HepG2 (cell line): ENCODE measurements around the gene DNAJC30. TPM values are rescaled to one million over a fixed set of nuclear protein-coding genes. Genes with fewer than 3 reads are reported as not detected.
A peak's percentile ranks its signal among the peaks of the same experiment; 100 is the strongest.

ENCODE experiments used
- ATF7 ChIP-seq, 2 experiments: fragments of 450-650 bp in 1 of 2; sonication (generic) in 1 of 2; formaldehyde crosslinking in 1 of 2; IDR thresholded peaks; 2 replicates each; pipeline versions ENCODE4 v1.4.0 to v1.6.1; 2016 to 2020; ENCODE audit warnings: antibody characterized with exemption in 1 of 2, mild to moderate bottlenecking in 1 of 2, missing genetic modification reagents in 1 of 2
- CBX2 ChIP-seq, 2 experiments: fragments of 200-600 bp in 1 of 2; sonication (generic); formaldehyde crosslinking in 1 of 2; IDR thresholded peaks; 2 replicates each; pipeline versions ENCODE4 v1.7.0 to v1.8.1; 2018 to 2022; ENCODE audit warnings: low read depth in 2 of 2, low read length in 1 of 2, mild to moderate bottlenecking in 1 of 2, missing genetic modification reagents in 1 of 2
- DNMT3B ChIP-seq: conservative IDR thresholded peaks from 2 replicates; pipeline ENCODE4 v1.6.1; 2016; ENCODE audit warnings: missing biosample characterization, control low read depth
- EED ChIP-seq: sonication (generic); formaldehyde crosslinking; IDR thresholded peaks from 2 replicates; pipeline ENCODE4 v1.5.0; 2020; ENCODE audit warnings: mild to moderate bottlenecking, missing genetic modification reagents
- GATAD1 ChIP-seq: IDR thresholded peaks from 2 replicates; pipeline ENCODE4 v1.6.1; 2016; ENCODE audit warnings: missing genetic modification reagents, missing compliant biosample characterization
- GATAD2A ChIP-seq: IDR thresholded peaks from 2 replicates; pipeline ENCODE4 v1.6.1; 2016
- HMG20A ChIP-seq: IDR thresholded peaks from 2 replicates; pipeline ENCODE4 v1.6.1; 2016; ENCODE audit warnings: borderline replicate concordance
- KDM5B ChIP-seq: sonication (generic); formaldehyde crosslinking; IDR thresholded peaks from 2 replicates; pipeline ENCODE4 v1.4.0; 2020; ENCODE audit warnings: missing genetic modification reagents, mild to moderate bottlenecking, borderline replicate concordance
- PRMT3 ChIP-seq: sonication (generic); formaldehyde crosslinking; IDR thresholded peaks from 2 replicates; pipeline ENCODE4 v1.8.1; 2022; ENCODE audit warnings: low read depth, mild to moderate bottlenecking, moderate library complexity, missing genetic modification reagents, borderline replicate concordance
- PRPF4 ChIP-seq: fragments of 200-400 bp; formaldehyde crosslinking; IDR thresholded peaks from 2 replicates; pipeline ENCODE4 v1.6.1; 2016; ENCODE audit warnings: low read length, low read depth; ENCODE audit not compliant: poor library complexity, severe bottlenecking
- RBM22 ChIP-seq: fragments of 200-400 bp; formaldehyde crosslinking; optimal IDR thresholded peaks from 2 replicates; pipeline ENCODE3; 2017; ENCODE audit warnings: mild to moderate bottlenecking, low read length, moderate library complexity
- RFX1 ChIP-seq: fragments of 450-650 bp; IDR thresholded peaks from 2 replicates; pipeline ENCODE4 v1.6.1; 2017
- ZC3H4 ChIP-seq: sonication (generic); formaldehyde crosslinking; IDR thresholded peaks from 2 replicates; pipeline ENCODE4 v1.4.0; 2020; ENCODE audit warnings: missing genetic modification reagents, borderline replicate concordance
- ZFP37 ChIP-seq: sonication (generic); formaldehyde crosslinking; IDR thresholded peaks from 2 replicates; pipeline ENCODE4 v1.4.0; 2020; ENCODE audit warnings: missing genetic modification reagents, borderline replicate concordance
- ZFP62 ChIP-seq: sonication (generic); formaldehyde crosslinking; IDR thresholded peaks from 2 replicates; pipeline ENCODE4 v1.4.0; 2020; ENCODE audit warnings: missing genetic modification reagents
- ZMYM2 ChIP-seq: sonication (generic); formaldehyde crosslinking; IDR thresholded peaks from 2 replicates; pipeline ENCODE4 v1.8.0; 2022; ENCODE audit warnings: mild to moderate bottlenecking, missing genetic modification reagents
- ZNF432 ChIP-seq: sonication (generic); formaldehyde crosslinking; IDR thresholded peaks from 2 replicates; pipeline ENCODE4 v1.5.0; 2020; ENCODE audit warnings: missing genetic modification reagents, mild to moderate bottlenecking, borderline replicate concordance
- ZNF749 ChIP-seq: sonication (generic); formaldehyde crosslinking; IDR thresholded peaks from 2 replicates; pipeline ENCODE4 v1.8.0; 2022; ENCODE audit warnings: mild to moderate bottlenecking, missing genetic modification reagents, moderate library complexity, borderline replicate concordance
- polyA plus RNA-seq, 8 experiments: library from polyadenylated mRNA; depleted of rRNA in 3 of 8; stranded (reverse) in 7 of 8; unstranded in 1 of 8; fragments of >200 nt; fragmentation: Illumina TruSeq in 4 of 8; extraction: Trizol in 4 of 8; gene quantifications; 2 replicates each; pipeline versions ENCODE4 v1.2.1 to v1.2.3, GENCODE V29; 2011 to 2016; ENCODE audit warnings: low read depth in 4 of 8, missing spikeins in 1 of 8, mixed read lengths in 1 of 8; ENCODE audit not compliant: insufficient read depth in 1 of 8
- total RNA-seq, 5 experiments: library from RNA; depleted of rRNA; stranded (reverse); fragments of >200 nt; fragmentation: Illumina TruSeq; extraction: Trizol; gene quantifications; 2 replicates each; pipeline ENCODE4 v1.2.3, GENCODE V29; 2016; ENCODE audit warnings: low read depth in 1 of 5
- TF ChIP-seq, protein P1 (sequence below): sonication (generic); formaldehyde crosslinking; IDR thresholded peaks from 2 replicates; pipeline ENCODE4 v1.4.0; 2020; ENCODE audit warnings: missing genetic modification reagents, borderline replicate concordance
- TF ChIP-seq, protein P2 (sequence below): sonication (generic); formaldehyde crosslinking; IDR thresholded peaks from 2 replicates; pipeline ENCODE4 v1.5.0; 2020; ENCODE audit warnings: mild to moderate bottlenecking, missing genetic modification reagents
- TF ChIP-seq, protein P3 (sequence below): sonication (generic); formaldehyde crosslinking; IDR thresholded peaks from 2 replicates; pipeline ENCODE4 v1.4.0; 2020; ENCODE audit warnings: missing genetic modification reagents
- TF ChIP-seq, protein P4 (sequence below): conservative IDR thresholded peaks from 2 replicates; pipeline ENCODE4 v1.6.1; 2018; ENCODE audit warnings: missing genetic modification reagents

The DNAJC30 gene
- total and polyA plus RNA-seq, 2 of the 13 experiments (the other 11 are each of a cell fraction or from before 2014, with no cell fraction given): 3.3 to 3.8 TPM

DNA sequence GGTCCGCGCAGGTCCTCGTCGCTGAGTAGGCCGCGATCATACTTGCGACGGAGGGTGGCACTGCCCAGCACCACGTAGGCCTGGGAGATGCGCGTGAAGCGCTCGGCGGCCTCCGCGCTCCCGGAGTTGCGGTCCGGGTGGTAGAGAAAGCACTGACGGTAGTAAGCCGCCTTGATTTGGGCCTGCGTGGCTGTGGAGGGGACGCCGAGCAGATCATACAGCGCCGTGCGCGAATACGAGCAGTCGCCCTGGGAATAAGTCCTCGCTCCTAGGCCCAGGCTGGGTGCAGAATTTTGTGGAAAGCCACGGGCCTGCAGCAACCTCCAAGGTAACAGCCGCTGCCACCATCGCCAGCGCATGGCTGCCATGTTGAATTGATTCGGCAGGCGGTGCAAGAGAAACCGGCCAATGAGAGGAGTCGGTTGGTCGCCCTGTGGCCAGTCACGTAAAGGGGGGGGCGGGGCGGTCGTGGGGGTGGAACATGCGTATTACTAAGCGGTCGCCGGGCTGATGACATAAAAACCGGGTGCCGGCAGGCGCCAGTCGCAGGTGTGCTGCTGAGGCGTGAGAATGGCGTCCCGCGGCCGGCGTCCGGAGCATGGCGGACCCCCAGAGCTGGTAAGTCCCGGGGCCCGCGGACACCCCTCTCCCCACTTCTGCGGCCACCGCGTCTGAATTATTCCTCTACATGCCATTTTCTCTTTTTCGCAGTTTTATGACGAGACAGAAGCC is at the start of gene DNAJC30, which contains the start of gene BUD23 (continued):
- TF ChIP-seq ZFP37 (CRISPR knock-in tag): no peak
- TF ChIP-seq ZNF432 (CRISPR knock-in tag): no peak
- TF ChIP-seq, protein P1, sequence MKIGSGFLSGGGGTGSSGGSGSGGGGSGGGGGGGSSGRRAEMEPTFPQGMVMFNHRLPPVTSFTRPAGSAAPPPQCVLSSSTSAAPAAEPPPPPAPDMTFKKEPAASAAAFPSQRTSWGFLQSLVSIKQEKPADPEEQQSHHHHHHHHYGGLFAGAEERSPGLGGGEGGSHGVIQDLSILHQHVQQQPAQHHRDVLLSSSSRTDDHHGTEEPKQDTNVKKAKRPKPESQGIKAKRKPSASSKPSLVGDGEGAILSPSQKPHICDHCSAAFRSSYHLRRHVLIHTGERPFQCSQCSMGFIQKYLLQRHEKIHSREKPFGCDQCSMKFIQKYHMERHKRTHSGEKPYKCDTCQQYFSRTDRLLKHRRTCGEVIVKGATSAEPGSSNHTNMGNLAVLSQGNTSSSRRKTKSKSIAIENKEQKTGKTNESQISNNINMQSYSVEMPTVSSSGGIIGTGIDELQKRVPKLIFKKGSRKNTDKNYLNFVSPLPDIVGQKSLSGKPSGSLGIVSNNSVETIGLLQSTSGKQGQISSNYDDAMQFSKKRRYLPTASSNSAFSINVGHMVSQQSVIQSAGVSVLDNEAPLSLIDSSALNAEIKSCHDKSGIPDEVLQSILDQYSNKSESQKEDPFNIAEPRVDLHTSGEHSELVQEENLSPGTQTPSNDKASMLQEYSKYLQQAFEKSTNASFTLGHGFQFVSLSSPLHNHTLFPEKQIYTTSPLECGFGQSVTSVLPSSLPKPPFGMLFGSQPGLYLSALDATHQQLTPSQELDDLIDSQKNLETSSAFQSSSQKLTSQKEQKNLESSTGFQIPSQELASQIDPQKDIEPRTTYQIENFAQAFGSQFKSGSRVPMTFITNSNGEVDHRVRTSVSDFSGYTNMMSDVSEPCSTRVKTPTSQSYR (CRISPR knock-in tag): peak; percentile 64; the same call in 1 of the 2 replicates
- TF ChIP-seq, protein P2, sequence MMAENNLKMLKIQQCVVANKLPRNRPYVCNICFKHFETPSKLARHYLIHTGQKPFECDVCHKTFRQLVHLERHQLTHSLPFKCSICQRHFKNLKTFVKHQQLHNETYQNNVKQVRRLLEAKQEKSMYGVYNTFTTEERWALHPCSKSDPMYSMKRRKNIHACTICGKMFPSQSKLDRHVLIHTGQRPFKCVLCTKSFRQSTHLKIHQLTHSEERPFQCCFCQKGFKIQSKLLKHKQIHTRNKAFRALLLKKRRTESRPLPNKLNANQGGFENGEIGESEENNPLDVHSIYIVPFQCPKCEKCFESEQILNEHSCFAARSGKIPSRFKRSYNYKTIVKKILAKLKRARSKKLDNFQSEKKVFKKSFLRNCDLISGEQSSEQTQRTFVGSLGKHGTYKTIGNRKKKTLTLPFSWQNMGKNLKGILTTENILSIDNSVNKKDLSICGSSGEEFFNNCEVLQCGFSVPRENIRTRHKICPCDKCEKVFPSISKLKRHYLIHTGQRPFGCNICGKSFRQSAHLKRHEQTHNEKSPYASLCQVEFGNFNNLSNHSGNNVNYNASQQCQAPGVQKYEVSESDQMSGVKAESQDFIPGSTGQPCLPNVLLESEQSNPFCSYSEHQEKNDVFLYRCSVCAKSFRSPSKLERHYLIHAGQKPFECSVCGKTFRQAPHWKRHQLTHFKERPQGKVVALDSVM: no peak
- no peak for TF ChIP-seq ZC3H4 (CRISPR knock-in tag)
- TF ChIP-seq, protein P3, sequence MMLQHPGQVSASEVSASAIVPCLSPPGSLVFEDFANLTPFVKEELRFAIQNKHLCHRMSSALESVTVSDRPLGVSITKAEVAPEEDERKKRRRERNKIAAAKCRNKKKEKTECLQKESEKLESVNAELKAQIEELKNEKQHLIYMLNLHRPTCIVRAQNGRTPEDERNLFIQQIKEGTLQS (CRISPR knock-in tag): no peak
- no peak for TF ChIP-seq DNMT3B (CRISPR knock-in tag)
- TF ChIP-seq CBX2 (IDR thresholded peaks at IDR 0.05; ENCODE audit: low read depth, low read length): no peak
- no peak for TF ChIP-seq CBX2 (CRISPR knock-in tag; IDR thresholded peaks at IDR 0.05; ENCODE audit: low read depth)
- no peak for TF ChIP-seq ATF7 (IDR thresholded peaks at IDR 0.05)
- no peak for TF ChIP-seq ATF7 (CRISPR knock-in tag; IDR thresholded peaks at IDR 0.05)
- TF ChIP-seq GATAD1: peak; percentile 95
- TF ChIP-seq PRMT3 (CRISPR knock-in tag): no peak
- TF ChIP-seq PRPF4: no peak
- 0 out of 2 replicates have a peak, but pooled peaks have one; percentile 13 for TF ChIP-seq ZFP62 (CRISPR knock-in tag)
- 0 out of 2 replicates have a peak, but pooled peaks have one; percentile 70 for TF ChIP-seq EED (CRISPR knock-in tag)
- no peak for TF ChIP-seq RBM22
- no peak for TF ChIP-seq ZNF749
- TF ChIP-seq ZMYM2 (CRISPR knock-in tag): no peak
- TF ChIP-seq GATAD2A (CRISPR knock-in tag): 0 out of 2 replicates have a peak, but pooled peaks have one; percentile 41
- no peak for TF ChIP-seq RFX1
- no peak for TF ChIP-seq HMG20A
- peak; percentile 80; the same call in 1 of the 2 replicates for TF ChIP-seq KDM5B (CRISPR knock-in tag)
- TF ChIP-seq, protein P4, sequence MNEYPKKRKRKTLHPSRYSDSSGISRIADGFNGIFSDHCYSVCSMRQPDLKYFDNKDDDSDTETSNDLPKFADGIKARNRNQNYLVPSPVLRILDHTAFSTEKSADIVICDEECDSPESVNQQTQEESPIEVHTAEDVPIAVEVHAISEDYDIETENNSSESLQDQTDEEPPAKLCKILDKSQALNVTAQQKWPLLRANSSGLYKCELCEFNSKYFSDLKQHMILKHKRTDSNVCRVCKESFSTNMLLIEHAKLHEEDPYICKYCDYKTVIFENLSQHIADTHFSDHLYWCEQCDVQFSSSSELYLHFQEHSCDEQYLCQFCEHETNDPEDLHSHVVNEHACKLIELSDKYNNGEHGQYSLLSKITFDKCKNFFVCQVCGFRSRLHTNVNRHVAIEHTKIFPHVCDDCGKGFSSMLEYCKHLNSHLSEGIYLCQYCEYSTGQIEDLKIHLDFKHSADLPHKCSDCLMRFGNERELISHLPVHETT: no peak
